22Rv1 (cell line): ENCODE measurements around the gene ANKRD9.

Experiments used
- CTCF ChIP-seq: fragments of 450-650 bp; IDR thresholded peaks from 2 replicates; pipeline ENCODE4 v1.5.1; 2017; ENCODE audit warnings: mild to moderate bottlenecking
- ZFX ChIP-seq: fragments of 450-650 bp; IDR thresholded peaks from 2 replicates; pipeline ENCODE4 v1.6.1; 2017; ENCODE audit warnings: antibody characterized with exemption, borderline replicate concordance

DNA sequence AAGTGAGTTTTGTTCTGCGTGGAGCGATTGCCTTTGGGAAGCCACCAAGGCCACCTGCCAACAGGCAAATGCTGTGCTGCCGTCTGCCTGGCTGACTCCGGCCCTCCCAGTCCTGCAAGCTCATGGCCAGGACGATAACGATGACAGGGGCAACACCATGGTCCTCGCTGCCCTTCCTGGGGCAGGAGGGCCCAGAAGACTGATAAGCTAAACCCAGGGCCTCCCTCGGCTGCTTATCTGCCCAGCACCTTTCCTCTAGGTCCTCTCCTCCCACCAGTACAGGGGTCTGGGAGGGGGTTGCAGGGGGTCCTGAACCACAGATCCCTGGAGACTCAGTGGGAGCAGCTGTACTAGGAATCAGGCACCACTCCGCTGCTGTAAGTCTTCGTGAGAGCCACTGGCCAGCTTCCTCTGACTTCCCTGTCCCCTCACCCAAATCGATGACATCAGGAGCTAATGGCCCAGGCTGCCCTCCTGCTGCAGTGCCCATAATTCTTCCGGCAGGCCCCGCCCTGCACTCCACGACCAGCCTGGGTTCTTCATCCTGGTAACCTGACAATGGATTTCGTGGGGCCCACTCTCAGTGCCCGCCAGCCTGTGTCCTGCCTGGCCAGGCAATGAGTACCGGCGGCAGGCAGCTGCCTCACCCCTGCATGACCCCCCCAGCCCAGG lies 5.1 kb downstream of the ANKRD9 start:
- TF ChIP-seq CTCF: no peak
- TF ChIP-seq ZFX: no peak
